GM21360 (cell line): ENCODE results near the gene GATA2.

ENCODE experiments used
- ATAC-seq: cut with Tn5 transposase; IDR thresholded peaks from one replicate; pipeline ENCODE4 v1.9.1; 2021; ENCODE audit warnings: mild to moderate bottlenecking, moderate library complexity; ENCODE audit not compliant: unreplicated experiment

The GATA2 gene

DNA sequence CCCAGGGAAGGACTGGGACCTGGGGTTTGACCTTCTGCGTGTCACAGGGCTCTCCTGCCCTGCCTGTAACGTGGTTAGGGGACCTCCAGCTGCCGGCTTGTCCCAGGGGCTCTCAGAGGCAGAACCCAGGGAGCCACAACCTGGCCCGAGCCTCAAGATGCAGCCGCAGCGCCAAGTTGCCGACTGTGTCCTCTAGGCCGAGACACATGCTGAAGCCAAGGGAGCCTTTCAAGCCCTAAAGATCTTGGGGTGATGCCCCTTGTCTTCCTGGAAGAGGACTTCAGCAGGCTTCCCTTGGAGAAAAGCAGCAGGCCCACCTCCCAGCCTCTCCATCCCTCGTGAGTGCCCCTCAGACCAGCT, 33.6 kb downstream of the GATA2 start:
- no peak for ATAC-seq

DNA sequence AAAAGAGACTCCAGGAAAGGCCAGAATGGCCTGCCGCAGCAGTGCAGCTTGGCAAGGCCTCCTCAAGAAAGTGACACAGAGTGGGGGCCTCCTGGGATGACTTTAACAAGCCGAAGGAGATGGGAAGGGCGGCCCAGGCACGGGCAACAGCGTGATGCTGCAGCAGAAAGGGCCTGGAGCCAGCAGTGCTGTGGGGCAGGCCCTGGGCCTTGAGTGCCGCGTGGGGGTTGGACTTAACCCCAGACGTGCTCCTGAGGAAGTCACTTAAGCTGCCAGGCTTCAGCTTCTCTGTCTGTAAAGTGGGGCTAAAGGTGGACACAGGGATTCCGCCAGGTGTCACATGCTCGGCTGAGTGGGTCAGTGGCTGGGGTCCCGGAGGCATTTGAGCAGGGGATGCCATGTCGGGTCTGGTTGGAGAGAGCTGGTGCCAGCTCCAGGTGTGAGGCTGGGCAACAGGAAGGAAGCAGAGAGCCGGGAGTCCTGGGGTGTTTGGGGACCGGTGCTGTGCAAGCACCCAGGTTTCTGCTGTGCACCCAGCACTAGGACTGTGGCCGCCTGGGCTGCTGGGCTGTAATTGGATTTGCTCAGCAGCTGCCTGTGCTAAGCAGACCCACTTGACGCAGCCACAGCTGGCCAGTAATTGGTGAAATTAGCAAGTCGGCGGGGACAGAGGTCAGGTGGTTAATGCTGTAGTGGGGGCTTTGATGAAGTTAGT, 34.1 kb downstream of the GATA2 start:
- ATAC-seq = no peak

DNA sequence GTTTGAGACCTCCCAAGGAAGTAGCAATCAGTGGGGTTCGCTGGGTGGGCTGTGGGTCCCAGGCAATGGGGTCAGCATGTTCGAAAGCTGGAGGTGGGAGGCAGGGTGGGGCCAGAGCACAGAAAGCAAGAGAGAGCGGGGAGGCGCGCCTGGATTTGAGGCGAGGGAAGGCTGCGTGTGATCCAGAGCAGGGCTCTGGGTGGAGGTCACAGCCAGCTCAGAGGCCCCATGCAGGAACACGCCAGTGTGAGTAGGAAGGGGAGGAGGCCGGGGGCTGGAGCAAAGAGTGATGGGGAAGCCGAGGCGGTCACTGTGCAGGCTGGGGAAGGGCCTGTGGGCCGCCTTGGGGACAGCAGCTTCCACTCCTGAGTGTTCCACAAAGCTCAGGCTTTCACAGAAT, 35.1 kb downstream of the GATA2 start:
- ATAC-seq = no peak

DNA sequence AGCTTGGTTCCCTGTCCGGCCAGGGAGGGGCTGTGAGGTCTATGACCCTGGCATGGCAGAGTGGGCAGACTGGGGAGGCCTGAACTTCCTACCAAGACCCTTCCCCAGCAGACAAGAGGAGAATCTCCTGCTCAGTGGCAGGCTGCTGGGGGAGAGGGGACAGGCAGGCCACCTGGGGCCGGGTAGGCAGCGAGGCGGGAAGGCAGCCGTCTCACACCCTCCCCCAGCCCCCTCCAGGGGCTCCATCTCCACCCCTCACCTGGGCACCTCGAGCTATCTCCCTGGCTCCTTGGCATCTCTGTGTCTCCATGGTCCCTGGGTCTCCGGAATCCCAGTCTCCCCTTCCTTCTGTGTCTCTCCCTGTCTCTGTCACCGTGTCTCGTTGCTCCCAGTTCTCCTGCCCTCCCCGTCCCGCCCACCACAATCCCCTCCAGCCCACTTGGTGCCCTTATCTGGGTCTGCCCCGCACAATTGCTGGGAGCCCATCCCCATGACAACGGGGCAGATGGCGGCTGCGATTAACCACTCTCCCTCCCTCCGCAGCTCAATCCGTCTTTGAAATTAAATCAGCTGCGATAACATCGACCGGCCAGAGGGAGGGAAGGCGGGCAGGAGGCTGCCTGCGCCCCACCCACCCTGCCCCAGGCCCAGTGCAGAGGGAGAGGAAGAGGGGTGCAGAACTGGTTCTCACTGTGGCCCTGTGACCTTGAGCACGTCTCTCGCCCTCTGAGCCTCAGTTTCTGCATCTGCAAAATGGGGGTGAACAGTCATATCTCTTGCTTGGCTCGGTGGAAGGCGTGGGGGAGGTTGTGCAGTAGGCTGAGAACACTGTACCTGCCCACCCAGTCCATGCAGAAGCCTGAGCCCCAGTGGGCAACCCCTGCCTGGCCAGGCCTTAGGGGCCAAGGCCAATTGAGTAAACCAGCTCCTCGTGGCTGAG, 36.0 kb downstream of the GATA2 start:
- ATAC-seq = no peak

DNA sequence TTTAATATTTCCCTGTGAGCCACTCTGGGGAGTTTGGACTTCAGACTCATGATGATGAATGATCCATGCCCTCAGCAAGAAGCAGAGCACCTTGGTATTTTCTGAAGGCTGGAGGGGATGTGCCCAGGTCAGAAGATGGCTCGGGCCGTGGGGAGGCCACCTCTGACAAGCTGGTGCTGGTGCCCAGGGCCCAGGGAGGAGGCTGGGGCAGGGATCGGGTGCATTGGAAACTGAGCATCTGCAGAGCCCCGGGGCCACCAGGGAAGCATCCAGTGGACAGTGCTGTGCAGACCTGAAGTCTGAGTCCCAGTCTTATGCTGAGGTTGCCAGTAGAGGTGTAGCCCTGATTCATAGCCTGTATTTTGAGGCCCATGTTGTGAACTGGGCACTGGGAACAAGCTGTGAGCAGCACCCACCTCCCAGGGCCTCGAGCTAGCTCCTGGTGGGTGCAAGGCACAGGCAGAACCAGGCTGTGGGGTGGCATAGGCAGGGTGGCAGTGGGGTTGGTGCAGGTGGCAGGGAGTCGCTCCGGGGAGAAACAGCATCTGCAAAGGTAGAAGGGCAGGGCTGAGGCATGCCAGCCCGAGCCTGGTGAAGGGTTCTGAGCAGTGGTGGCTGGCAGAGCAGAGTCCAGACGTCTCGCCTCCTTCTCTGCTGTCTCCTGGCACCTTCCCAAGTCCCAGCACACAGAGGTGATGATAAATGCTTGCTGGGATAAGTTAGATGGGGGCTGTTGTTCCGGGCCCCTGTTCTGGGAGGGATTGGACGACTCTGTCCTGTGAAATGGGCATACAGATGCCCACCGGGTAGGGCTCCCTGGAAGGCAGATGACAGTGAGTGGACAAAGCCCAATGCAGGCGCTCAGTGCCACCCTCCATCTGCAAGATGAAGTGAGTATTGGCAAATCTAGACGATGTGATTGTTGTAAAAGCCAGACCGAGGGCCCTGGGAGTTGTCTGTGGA, 36.9 kb downstream of the GATA2 start:
- ATAC-seq = no peak

DNA sequence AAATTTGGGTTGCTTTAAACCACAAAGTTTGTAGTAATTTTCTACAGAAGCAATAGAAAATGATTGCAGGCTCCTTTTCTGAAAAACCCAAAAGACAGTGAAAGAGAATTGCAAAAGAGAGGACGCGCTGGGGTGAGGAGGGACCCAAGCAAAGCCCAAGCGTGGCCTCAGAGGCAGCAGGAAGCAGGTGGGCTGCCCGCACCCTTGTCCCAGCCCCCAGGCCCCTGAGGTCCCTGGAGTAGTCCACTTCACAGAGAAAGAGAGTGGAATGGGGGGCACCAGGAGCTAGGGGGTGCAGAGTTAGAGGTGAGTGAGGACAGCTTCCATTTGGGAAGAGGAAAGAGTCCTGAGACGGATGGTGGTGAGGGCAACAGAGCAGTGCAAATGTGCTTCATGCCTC, 37.9 kb downstream of the GATA2 start:
- no peak for ATAC-seq

DNA sequence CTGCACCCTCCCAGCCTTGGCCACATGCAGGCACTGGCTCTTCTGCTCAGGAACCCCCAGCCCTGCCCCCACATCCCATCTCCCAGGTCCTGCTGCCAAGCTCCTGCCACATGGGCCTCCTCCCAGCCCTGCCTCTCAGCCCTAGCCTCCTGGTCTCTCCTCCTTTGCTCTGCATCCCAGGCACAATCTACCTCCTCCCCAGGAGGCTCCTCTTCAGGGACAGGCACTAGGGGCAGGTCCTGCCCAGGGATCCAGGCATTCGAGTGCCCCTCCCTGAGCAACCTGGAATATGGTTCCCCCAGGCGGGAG, 38.7 kb downstream of the GATA2 start:
- ATAC-seq = no peak

DNA sequence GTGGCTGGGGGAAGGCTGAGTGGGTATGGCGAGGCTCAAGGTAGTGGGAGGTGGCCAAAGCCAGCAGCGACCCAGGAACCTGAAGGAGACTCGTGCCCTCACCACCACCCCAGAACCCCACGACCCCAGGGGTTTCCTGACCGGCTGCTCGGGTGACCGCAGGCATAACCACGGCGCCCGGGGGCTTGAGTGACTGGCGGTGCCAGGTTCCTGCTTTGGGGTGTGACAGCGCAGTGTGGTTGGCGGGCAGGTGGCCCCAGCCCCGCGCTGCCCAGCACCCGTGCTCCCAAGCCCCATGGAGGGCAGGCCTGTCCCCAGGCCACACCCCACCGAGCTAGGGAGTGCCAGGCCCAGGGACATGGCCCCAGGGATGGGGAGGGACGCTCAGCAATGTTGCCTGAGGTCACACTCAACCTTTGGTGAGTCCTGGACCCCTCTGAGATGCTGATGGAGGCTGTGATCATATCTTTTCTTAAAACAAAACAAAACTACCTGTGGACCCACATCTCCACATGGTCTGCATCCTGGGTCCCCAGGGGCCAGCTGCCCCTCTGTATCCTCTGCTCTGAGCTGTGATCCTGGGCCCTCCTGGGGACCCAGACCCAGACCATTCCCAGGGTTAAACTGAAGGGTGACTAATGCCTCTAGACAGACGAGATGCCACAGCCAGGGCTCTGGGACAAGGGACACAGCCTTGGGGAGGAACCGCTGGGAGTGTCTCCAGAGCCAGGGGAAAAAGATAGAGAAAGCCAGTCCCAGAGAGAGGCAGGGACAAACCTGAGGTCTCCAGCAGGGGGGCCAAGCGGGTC, 39.3 kb downstream of the GATA2 start:
- no peak for ATAC-seq

DNA sequence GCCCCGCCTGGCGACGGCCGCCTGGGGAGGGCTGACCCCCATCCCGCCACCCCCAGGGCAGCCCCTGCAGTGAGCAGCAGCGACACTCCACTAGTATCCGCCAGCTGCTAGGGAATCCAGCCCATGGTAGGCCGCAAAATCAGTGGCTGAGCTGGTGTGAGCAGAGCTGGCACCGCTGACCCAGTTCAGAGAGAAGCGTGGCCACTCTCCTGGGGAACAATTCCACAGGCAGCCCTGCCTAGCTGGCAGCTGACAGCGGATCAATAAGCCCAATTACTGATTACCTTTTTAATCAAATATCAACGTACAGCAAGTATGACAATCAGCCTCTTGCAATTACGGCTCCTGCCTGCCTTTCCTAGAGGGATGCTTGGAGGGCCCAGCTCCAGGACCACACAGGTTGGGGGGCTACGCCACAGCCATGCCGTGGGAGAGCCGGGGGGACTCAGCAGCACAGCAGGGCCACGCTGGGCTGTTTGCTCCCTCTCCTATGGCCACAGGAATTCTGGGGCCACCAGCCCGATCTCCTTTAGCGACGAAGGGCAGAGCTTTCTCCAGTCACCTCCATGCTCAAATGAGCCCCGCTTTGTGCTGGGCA, 40.2 kb downstream of the GATA2 start:
- ATAC-seq = no peak

DNA sequence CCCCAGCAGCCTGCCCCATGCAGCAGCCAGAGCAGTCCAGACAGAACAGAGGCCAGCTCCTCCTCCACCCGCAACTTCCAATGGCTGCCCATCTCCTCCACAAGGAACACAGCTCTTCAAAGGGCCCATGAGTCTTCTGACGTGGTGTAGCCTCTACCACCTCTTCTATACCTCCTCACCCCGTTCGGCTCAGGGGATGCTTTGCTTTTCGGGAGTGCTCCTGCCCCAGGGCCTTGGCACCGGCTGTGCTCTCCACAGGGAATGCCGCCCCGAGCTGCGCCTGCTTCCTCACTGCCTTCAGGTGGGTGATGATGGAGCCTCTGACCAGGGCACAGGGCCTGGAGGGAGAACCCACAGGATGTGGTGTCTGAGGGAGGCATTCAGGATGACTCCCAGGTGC, 40.9 kb downstream of the GATA2 start:
- no peak for ATAC-seq

DNA sequence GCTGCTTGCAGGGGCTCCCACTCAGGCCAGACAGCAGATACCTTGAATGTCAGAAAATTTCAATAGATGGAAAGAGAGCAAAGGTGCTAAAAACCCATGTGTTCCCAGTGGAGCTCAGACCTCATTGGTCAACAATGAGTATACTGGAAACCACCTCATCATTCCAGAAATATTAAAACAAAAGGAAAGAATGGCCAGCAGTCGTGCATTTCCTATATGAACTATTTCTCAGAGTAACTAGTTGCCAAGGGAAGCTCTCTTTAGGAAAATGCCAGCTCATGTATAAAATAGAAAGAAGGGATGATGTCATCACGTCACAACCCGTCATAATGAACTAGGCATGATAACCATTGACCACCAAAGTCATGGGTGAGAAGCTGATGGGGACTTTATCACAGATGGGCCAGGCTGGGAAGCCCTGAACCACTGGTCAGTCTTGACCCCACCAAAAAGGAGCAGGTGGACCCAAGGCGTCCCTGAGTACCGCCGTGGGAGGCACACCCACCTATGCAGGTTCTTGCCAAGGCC, 43.8 kb downstream of the GATA2 start:
- ATAC-seq = no peak

DNA sequence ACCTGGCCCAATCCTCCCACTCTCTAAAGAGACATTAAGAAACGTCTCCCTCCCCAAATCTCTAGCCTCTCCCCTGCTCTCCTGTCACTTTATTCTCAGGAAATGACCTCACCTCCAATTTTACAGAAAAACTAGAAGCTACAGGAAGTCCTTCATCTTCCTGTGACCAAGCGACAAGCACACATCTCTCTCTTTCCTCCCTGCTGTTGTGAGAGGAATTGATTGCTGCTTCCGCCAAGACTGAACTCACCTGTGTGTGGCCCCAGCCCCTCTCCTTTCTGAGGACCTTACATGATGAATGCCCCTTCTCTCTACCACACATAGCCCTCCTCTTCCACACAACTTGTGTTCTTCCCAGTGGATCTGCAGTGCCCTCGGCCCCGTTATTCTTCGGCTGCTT, 44.5 kb downstream of the GATA2 start:
- ATAC-seq = no peak

DNA sequence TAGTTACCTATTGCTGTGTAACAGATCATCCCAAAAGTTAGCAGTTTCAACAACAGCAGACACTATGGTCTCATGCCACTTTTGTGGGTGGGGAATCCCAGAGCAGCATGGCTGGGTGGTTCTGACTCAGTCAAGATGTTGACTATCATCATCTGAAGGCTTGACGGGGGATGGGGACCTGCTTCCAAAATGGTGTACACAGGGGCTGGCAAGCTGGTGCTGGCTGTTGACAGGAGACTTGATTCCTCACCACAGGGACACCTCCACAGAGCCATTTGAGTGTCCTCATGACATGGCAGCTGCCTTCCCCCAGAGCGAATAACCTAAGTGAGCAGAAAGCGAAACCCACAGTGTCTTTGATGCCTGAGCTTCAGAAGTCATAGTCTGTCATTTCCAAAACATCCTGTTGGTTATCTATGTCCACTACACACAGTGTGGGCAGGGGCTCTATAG, 45.4 kb downstream of the GATA2 start:
- ATAC-seq = peak; percentile 49

DNA sequence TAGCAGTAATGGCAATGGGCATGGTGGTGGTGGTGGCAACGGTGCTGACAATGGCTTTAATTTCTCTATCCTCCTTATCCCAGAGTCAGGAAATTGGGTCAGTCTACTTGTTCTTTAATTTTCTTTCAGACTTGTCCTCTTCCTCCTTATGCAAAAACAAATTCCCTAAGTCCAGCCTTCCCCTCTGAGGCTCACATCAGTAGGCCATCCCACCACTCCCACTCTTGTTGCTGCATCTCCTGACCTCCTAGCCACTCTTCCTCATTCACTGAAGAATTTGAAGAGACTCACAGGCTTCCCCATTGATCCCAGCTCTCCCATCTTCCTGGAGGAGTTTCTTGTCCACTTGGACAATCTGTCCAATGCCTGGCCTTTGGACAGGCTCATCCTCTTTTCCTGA, 46.2 kb downstream of the GATA2 start:
- no peak for ATAC-seq

DNA sequence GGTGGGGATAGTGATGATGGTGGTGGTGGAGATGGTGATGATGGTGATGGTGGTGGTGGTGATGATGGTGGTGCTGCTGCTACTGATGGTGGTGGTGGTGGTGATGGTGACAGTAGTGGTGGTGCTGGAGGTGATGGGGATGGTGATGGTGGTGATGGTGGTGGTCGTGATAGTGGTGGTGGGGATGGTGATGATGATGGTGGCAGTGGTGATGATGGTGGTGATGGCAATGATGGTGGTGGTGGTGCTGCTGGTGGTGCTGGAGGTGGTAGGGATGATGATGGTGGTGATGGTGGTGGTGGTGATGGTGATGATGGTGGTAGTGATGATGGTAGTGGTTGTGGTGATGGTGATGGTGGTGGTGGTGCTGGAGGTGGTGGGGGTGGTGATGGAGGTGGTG, 47.6 kb downstream of the GATA2 start:
- no peak for ATAC-seq

DNA sequence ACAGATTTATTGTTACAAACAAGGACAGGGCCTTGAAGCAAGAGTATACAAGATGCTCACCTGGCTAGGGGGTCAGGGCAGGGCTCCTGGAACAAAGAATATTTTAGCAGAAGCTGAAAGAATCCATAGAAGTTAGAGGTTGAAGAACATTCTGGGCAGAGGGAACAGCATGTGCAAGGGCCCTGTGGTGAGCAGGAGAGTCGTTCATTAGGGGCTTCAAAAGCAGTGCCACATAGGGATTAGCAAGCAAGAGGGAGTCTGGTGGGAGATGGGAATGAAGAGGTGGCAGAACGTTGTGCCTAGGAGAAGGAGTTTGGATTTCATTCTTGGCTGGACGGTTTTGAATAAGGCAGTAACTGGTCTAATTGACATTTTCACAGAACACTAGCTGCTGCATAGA, 49.2 kb downstream of the GATA2 start:
- ATAC-seq = no peak

DNA sequence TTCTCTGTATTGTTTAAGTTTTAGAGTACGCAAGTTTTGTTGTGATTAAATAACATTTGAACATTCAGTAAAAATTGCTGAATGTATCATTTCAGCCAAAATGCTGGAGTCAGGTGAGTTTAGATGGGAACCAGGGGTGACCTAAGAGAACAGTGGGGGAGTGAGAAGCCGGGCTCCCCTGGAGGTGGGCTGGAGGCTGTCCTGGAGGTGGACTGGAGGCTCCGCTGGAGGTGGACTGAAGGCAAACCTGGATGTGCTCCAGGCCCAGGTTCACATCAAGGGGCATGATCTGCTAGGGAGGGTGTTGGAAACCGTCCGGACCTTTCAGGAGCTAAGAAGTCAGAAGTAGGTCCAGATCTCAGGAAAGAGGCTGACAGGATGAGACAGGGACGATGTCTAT, 50.1 kb downstream of the GATA2 start:
- ATAC-seq = no peak

DNA sequence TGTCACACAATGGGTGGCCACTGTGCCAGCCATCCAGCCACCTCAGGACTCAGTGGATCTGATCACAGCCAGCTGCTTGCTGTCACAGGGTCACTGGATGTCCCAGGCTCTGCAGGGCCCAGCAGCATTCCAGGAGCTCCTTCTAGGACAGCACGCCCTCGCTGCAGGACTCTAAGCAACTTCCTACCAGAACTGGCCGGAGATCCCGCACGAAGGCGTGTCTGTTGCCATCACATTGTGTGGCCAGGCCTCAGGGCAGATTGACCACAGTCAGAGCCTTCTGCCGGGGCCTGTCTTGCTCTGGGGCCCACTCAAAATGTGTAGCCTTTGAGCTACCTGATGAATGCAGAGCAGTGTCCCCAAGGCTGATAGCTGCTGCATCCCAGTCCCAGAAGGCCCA, 50.9 kb downstream of the GATA2 start:
- ATAC-seq = no peak

DNA sequence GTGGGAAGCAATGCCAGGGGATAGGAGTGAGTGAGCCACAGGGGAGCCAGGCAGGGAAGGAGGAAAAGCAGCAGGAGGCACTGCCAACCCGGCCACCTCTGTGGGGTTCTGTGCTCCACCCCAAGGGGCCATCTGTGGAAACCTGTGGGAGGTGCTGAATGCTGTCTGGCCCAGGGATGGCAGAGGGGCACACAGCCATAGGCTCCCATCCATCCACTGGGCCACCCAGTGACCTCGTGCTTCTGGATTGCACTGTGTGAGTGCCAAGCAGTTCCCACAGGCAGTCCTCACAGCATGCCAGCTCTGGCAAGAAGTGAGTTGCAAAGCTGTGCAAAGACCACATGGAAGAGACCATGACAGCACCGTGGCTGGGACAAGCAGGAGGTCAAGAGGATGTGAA, 53.8 kb downstream of the GATA2 start:
- no peak for ATAC-seq
